Cardiac fibroblast (primary cell): ENCODE measurements around the gene GPR108.

ENCODE experiments used
- DNase-seq, 2 donors: peaks; one replicate each; pipeline versions ENCODE4 v3.0.0 to v3.0.0-alpha.2; 2010; ENCODE audit warnings: low read depth in 2 of 2
- H3K4me3 ChIP-seq, 2 donors: replicated peaks in 1 of 2; 1 replicate in 1 of 2; 2 replicates in 1 of 2; pipeline ENCODE4 v1.5.1; 2011; ENCODE audit warnings: low read depth in 2 of 2, low read length in 2 of 2, mild to moderate bottlenecking in 2 of 2, moderate library complexity in 1 of 2
- CTCF ChIP-seq: IDR thresholded peaks from one replicate; pipeline ENCODE4 v1.5.1; 2011; ENCODE audit warnings: low read depth, mild to moderate bottlenecking, low read length, inconsistent platforms

Gene GPR108

GRCh38 chr19:6699935-6700334, 37.4 kb downstream of the GPR108 start:
- TF ChIP-seq CTCF, result no peak
- no peak for DNase-seq

GRCh38 chr19:6697291-6697690, 40.1 kb downstream of the GPR108 start:
- no peak overlapping the region for H3K4me3 ChIP-seq
- no peak for DNase-seq
- TF ChIP-seq CTCF, result no peak

More at GRCh38 chr19:6699935-6700334, 37.4 kb downstream of the GPR108 start:
- no peak overlapping the region for H3K4me3 ChIP-seq

- no peak for TF ChIP-seq CTCF
- DNase-seq, result no peak
- H3K4me3 ChIP-seq, result no peak overlapping the region
Observed at GRCh38 chr19:6696239-6696820, 41.0 kb downstream of the GPR108 start.

- peak in 1 of 2 donors; percentile 44 for DNase-seq
- no peak for TF ChIP-seq CTCF
- no peak overlapping the region for H3K4me3 ChIP-seq
Observed at GRCh38 chr19:6694147-6694815, 43.1 kb downstream of the GPR108 start.

- DNase-seq, result no peak
- no peak for TF ChIP-seq CTCF
- no peak overlapping the region for H3K4me3 ChIP-seq
Observed at GRCh38 chr19:6693681-6694080, 43.7 kb downstream of the GPR108 start.

GRCh38 chr19:6693056-6693471, 44.3 kb downstream of the GPR108 start:
- no peak overlapping the region for H3K4me3 ChIP-seq
- no peak for DNase-seq
- no peak for TF ChIP-seq CTCF
